ENCODE measurements around the gene WFDC13. TPM values are rescaled to one million over a fixed set of nuclear protein-coding genes. Genes with fewer than 3 reads are reported as not detected.

WFDC13 gene
- total RNA-seq, 1 experiment from 2014 or later: not detected

GRCh38 chr20:45742596-45742995 lies 40.8 kb downstream of the WFDC13 start:
- no TSS peak for BruUV-seq (replicated peaks)
- Histone ChIP-seq H3K9me3 (no peaks in the 10 kb centered on the region), H3K4me1 (no peaks in the 10 kb centered on the region), H3K4me3 (ENCODE audit: low read depth, low read length) (no peak overlapping the region), H3K36me3 (ENCODE audit: control insufficient read depth, insufficient read depth, low read length) (no peaks in the 10 kb centered on the region), H3K27me3 (replicated peaks; ENCODE audit: control insufficient read depth, insufficient read depth, low read length) (no peaks in the 10 kb centered on the region)
- ChIA-PET CTCF (interaction anchor here (1.5 kb wide), 1 partner anchor 113 kb away, joined by 4 read pairs; the partner anchor contains the start of gene WFDC10A), POLR2A (no interaction called here)
- DNase-seq: no peak
- Mint-ChIP-seq H3K4me3 (ENCODE audit: unreplicated experiment) (no peak overlapping the region), H3K9me3 (ENCODE audit: unreplicated experiment) (no peaks in the 10 kb centered on the region), H3K4me1 (ENCODE audit: low read depth, unreplicated experiment) (no peaks in the 10 kb centered on the region), H3K36me3 (ENCODE audit: insufficient read depth, unreplicated experiment) (no peaks in the 10 kb centered on the region), H3K27ac (ENCODE audit: unreplicated experiment) (no peak overlapping the region), H3K27me3 (ENCODE audit: insufficient read depth, unreplicated experiment) (peaks cover 12% of the 10 kb centered on the region)
- no peak for TF ChIP-seq CTCF (IDR thresholded peaks at IDR 0.05; ENCODE audit: insufficient read depth in 1 of 2, low read depth in 1 of 2, low read length in 1 of 2, severe bottlenecking in 1 of 2, unreplicated experiment in 1 of 2)
- intact Hi-C loops (cut with micrococcal nuclease; ENCODE audit: unreplicated experiment): loop anchor here (10.0 kb wide), 1 partner anchor 118 kb away; the partner anchor contains the start of gene WFDC10A

- Histone ChIP-seq H3K4me3 (ENCODE audit: low read depth, low read length) (no peak overlapping the region), H3K9me3 (no peaks in the 10 kb centered on the region), H3K36me3 (ENCODE audit: control insufficient read depth, insufficient read depth, low read length) (no peaks in the 10 kb centered on the region), H3K27me3 (replicated peaks; ENCODE audit: control insufficient read depth, insufficient read depth, low read length) (no peaks in the 10 kb centered on the region; the same call in 1 of the 2 replicates), H3K4me1 (no peaks in the 10 kb centered on the region)
- H3K4me1 Mint-ChIP-seq (ENCODE audit: low read depth, unreplicated experiment): no peaks in the 10 kb centered on the region
- POLR2A ChIA-PET: no interaction called here
- H3K27me3 Mint-ChIP-seq (ENCODE audit: insufficient read depth, unreplicated experiment): peaks cover 25% of the 10 kb centered on the region
- DNase-seq: no peak
- no peaks in the 10 kb centered on the region for H3K36me3 Mint-ChIP-seq (ENCODE audit: insufficient read depth, unreplicated experiment)
- BruUV-seq (replicated peaks): no TSS peak
- H3K27ac Mint-ChIP-seq (ENCODE audit: unreplicated experiment): no peak overlapping the region
- H3K9me3 Mint-ChIP-seq (ENCODE audit: unreplicated experiment): no peaks in the 10 kb centered on the region
- no peak for TF ChIP-seq CTCF (IDR thresholded peaks at IDR 0.05; ENCODE audit: insufficient read depth in 1 of 2, low read depth in 1 of 2, low read length in 1 of 2, severe bottlenecking in 1 of 2, unreplicated experiment in 1 of 2)
- H3K4me3 Mint-ChIP-seq (ENCODE audit: unreplicated experiment): no peak overlapping the region
- CTCF ChIA-PET: no interaction called here
- intact Hi-C loops (cut with micrococcal nuclease; ENCODE audit: unreplicated experiment): loop anchor here (10.0 kb wide), 1 partner anchor 120 kb away; the partner anchor contains the start of gene WFDC10A
Measured at GRCh38 chr20:45745015-45745414, 43.2 kb downstream of the WFDC13 start.

- POLR2A ChIA-PET: no interaction called here
- no peaks in the 10 kb centered on the region for H3K4me1 ChIP-seq
- DNase-seq: no peak
- intact Hi-C loops (cut with micrococcal nuclease; ENCODE audit: unreplicated experiment): no loop called here
- H3K27me3 ChIP-seq (replicated peaks; ENCODE audit: control insufficient read depth, insufficient read depth, low read length): no peaks in the 10 kb centered on the region; the same call in 1 of the 2 replicates
- peaks cover 14% of the 10 kb centered on the region for H3K9me3 Mint-ChIP-seq (ENCODE audit: unreplicated experiment)
- H3K36me3 ChIP-seq (ENCODE audit: control insufficient read depth, insufficient read depth, low read length): no peaks in the 10 kb centered on the region
- no peak overlapping the region for H3K27ac Mint-ChIP-seq (ENCODE audit: unreplicated experiment)
- H3K4me3 ChIP-seq (ENCODE audit: low read depth, low read length): no peak overlapping the region
- no TSS peak for BruUV-seq (replicated peaks)
- H3K36me3 Mint-ChIP-seq (ENCODE audit: insufficient read depth, unreplicated experiment): no peaks in the 10 kb centered on the region
- H3K4me1 Mint-ChIP-seq (ENCODE audit: low read depth, unreplicated experiment): no peaks in the 10 kb centered on the region
- no peak for TF ChIP-seq CTCF (IDR thresholded peaks at IDR 0.05; ENCODE audit: insufficient read depth in 1 of 2, low read depth in 1 of 2, low read length in 1 of 2, severe bottlenecking in 1 of 2, unreplicated experiment in 1 of 2)
- H3K4me3 Mint-ChIP-seq (ENCODE audit: unreplicated experiment): no peak overlapping the region
- H3K9me3 ChIP-seq: peaks cover 8% of the 10 kb centered on the region; the same call in 1 of the 2 replicates
- CTCF ChIA-PET: interaction anchor here (2.3 kb wide), 1 partner anchor 19 kb away, joined by 15 read pairs; no protein-coding TSS in a partner anchor
- peaks cover 31% of the 10 kb centered on the region for H3K27me3 Mint-ChIP-seq (ENCODE audit: insufficient read depth, unreplicated experiment)
Measured at GRCh38 chr20:45751721-45752120, 49.9 kb downstream of the WFDC13 start.

All from Caco-2 (cell line).